Measurements from ENCODE around the gene PIP4K2C.

The PIP4K2C gene

DNA sequence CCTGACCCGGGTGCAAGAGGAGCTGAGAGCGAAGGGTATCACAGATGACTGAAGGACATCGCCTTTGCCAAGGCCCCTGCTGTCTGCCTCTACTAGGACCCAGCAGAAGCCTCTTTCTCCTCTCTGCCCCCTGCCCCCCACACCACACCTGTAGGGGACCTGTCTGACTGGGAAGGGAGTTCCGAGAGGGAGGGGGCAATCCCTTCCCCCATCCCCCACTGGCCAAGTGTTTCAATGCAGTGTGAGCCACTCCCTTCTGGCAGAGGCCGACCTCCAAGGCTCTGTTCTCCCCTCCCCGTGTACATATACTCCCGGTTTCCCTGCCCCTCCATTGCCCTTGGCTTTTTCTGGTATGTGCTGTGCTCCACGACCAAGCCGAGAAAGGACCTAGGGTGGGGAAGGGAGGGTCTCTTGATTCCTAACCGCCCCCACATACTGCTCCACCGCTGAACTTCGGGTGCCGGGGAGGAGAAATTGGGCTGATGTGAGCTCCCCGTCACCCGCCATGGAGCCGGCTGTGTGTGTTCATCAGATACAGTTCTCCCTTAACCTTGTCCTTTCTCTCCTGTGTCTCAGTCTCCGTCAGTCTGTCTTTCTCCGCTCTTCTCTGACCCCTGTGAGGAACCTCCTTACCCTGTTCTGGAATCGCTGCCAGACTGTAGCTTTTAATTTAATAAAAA, 18.2 kb downstream of the PIP4K2C start:
- Histone ChIP-seq H3K27me3 (replicated peaks; ENCODE audit: control insufficient read depth, insufficient read depth, low read length, poor library complexity, severe bottlenecking) (peaks cover 8% of the 10 kb centered on the region), H3K27ac (ENCODE audit: insufficient read depth, low read length, poor library complexity, severe bottlenecking) (no peak overlapping the region), H3K4me3 (ENCODE audit: insufficient read depth, low read depth, low read length, poor library complexity, severe bottlenecking) (no peak overlapping the region), H3K9me3 (ENCODE audit: control insufficient read depth, low read length) (no peaks in the 10 kb centered on the region), H3K4me1 (ENCODE audit: control insufficient read depth, insufficient read depth, low read length, poor library complexity, severe bottlenecking) (peaks cover 25% of the 10 kb centered on the region), H3K36me3 (ENCODE audit: control insufficient read depth, insufficient read depth, low read length) (no peaks in the 10 kb centered on the region)
- no peak for DNase-seq

DNA sequence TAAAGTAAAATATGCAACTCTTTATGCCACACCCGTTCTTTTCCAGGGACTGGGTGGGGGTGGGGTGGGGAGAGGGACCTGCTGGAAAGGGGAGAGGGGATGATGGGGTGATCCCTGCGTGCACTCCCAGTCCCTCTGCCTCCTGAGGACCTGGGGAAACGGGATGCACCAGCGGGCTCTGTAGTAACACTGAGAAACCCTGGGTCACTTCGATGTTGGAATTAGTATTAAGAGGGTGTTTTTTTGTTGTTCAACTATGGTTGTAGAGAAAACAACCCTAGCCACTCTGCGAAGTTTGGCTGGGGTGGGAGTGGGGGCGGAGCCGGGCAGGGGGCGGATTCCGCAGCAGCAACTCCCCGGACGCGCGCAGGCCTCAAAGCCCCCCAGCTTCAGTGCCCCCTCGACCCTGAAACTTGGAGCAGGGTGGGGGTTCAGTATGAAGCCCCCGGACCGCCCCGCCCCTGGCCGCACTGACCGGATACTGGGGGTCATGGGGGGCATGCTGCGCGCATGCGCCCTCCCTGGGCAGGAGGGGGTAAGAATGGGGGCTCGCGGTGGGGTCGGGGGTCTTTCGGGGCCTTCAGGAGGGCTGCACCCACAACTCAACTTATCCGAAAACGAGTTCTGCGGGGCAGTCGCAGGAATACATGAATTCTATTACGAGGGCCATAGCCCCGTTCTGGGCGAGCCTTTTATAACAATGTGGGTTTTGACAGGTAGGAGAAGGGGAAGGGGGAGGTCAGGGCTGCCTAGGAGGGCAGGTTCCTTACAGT, 19.0 kb downstream of the PIP4K2C start:
- peaks cover 8% of the 10 kb centered on the region for H3K27me3 ChIP-seq (replicated peaks; ENCODE audit: control insufficient read depth, insufficient read depth, low read length, poor library complexity, severe bottlenecking)
- no peaks in the 10 kb centered on the region for H3K36me3 ChIP-seq (ENCODE audit: control insufficient read depth, insufficient read depth, low read length)
- H3K4me3 ChIP-seq (ENCODE audit: insufficient read depth, low read depth, low read length, poor library complexity, severe bottlenecking): no peak overlapping the region
- no peak overlapping the region for H3K27ac ChIP-seq (ENCODE audit: insufficient read depth, low read length, poor library complexity, severe bottlenecking)
- peaks cover 23% of the 10 kb centered on the region for H3K4me1 ChIP-seq (ENCODE audit: control insufficient read depth, insufficient read depth, low read length, poor library complexity, severe bottlenecking)
- no peaks in the 10 kb centered on the region for H3K9me3 ChIP-seq (ENCODE audit: control insufficient read depth, low read length)
- DNase-seq: no peak

DNA sequence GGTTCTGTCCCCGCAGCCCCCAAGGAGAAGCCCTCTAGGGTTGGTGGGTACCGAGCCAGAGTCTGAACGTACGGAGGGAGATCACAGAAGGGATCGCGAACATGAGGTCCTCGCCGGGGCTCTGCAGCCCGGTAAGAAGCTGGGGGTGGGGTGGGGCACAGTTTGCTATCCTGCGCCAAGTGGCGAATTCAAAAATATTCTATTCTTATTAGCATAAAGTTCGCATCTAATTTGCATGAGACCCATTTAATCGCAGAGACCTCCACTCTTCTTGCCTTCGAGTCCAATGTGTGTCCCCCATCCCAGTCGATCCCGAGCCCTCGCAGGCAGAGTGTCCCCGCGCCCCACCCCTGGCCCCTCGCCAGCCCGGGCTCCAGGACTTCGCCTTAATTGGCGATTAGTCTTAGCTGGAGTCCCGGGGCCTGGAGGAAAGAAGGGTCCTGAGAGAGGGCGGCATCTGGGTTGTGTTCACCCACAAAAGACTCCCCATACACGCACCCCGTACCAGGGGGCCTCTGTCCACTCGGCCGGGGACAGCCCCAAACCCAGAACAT, 19.6 kb downstream of the PIP4K2C start:
- Histone ChIP-seq H3K27me3 (replicated peaks; ENCODE audit: control insufficient read depth, insufficient read depth, low read length, poor library complexity, severe bottlenecking) (peaks cover 8% of the 10 kb centered on the region), H3K36me3 (ENCODE audit: control insufficient read depth, insufficient read depth, low read length) (no peaks in the 10 kb centered on the region), H3K27ac (ENCODE audit: insufficient read depth, low read length, poor library complexity, severe bottlenecking) (no peak overlapping the region), H3K4me3 (ENCODE audit: insufficient read depth, low read depth, low read length, poor library complexity, severe bottlenecking) (peak overlapping the region; percentile 59), H3K9me3 (ENCODE audit: control insufficient read depth, low read length) (no peaks in the 10 kb centered on the region), H3K4me1 (ENCODE audit: control insufficient read depth, insufficient read depth, low read length, poor library complexity, severe bottlenecking) (peaks cover 20% of the 10 kb centered on the region)
- DNase-seq: no peak

DNA sequence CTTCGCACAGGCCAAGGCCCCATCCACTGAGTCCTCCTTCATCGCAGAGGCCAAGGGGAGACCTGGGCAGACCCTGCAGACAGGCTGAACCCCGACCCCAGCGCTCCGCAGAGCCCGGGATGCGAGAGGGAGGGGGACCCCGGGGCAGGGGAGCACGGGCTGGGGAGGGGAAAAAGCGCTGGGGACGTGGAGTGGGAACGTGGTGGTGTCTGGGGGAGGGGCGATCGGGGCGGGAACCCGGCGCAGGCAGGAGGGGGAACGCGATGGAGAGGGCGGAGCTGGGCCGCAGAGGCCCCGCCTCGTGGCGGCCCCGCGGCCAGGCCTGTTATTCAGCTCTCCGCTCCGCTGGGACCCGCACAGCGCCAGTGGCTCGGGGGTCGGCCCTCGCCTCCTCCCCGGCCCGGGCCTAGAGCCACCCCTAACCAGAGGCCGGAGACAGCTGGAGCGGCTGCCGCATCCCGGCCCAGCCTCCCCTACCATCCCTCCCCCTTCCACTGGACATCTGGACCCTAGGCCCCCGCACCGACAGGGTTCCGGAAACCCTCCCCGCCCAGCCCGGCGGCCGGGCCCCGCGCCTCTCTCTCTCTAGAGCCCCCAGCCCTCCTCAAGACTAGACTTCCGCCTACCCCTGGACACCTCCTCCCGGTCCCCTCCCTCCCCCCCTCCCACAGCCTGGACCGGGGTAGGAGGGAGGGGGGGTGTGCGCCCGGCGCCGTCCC, 20.3 kb downstream of the PIP4K2C start, which contains the start of gene ARHGEF25:
Gene ARHGEF25 (plus strand): TSS at position 328 of the 719 bp plus-strand sequence. CDS start 460 bp downstream, outside the sequence.
- Histone ChIP-seq H3K36me3 (ENCODE audit: control insufficient read depth, insufficient read depth, low read length) (no peaks in the 10 kb centered on the region), H3K27ac (ENCODE audit: insufficient read depth, low read length, poor library complexity, severe bottlenecking) (no peak within 1 kb of the TSS), H3K9me3 (ENCODE audit: control insufficient read depth, low read length) (no peaks in the 10 kb centered on the region), H3K4me1 (ENCODE audit: control insufficient read depth, insufficient read depth, low read length, poor library complexity, severe bottlenecking) (peaks cover 20% of the 10 kb centered on the region), H3K27me3 (replicated peaks; ENCODE audit: control insufficient read depth, insufficient read depth, low read length, poor library complexity, severe bottlenecking) (peaks cover 8% of the 10 kb centered on the region), H3K4me3 (ENCODE audit: insufficient read depth, low read depth, low read length, poor library complexity, severe bottlenecking) (peak within 1 kb of the TSS; percentile 59)
- DNase-seq: no peak

DNA sequence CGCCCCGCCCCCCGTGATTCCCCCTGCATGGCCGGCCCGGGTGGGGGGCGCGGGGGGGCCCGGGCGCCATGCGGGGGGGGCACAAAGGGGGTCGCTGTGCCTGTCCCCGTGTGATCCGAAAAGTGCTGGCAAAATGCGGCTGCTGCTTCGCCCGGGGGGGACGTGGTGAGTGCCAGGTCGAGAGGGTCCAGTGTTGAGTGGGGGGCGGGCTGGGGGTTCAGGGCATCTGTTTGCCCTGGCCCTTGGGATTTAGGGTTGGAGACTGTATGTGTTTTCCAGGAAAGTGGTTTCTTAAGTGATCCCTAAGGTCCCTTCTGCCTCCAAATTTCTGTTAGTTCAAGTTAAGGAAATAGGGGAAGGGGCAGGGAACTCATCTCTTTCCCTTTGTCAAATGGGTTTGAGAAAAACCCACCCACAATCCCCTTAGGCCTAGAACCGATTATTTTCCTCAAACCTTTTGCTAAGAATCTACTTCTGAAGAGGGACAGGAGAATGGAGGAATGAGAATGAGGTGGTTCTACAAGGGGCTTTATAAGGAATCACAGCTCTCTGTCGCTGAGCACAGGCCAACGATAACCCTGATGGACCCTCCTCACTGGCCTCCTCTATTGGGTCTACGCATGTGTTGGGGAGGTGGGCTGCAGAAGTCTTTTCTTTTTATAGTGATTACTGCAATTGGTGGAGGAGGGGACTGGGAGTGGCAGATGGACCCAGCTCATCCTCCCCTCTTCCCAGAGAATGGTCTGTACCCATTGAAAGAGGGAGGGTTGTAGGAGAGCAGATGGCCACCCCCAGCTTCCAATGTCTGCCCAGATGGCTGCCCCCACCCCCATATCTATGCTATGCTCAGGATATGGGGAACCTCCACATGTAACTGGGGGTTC, 21.1 kb downstream of the PIP4K2C start:
- Histone ChIP-seq H3K27me3 (replicated peaks; ENCODE audit: control insufficient read depth, insufficient read depth, low read length, poor library complexity, severe bottlenecking) (peaks cover 8% of the 10 kb centered on the region), H3K27ac (ENCODE audit: insufficient read depth, low read length, poor library complexity, severe bottlenecking) (no peak overlapping the region), H3K4me1 (ENCODE audit: control insufficient read depth, insufficient read depth, low read length, poor library complexity, severe bottlenecking) (peaks cover 20% of the 10 kb centered on the region), H3K36me3 (ENCODE audit: control insufficient read depth, insufficient read depth, low read length) (no peaks in the 10 kb centered on the region), H3K4me3 (ENCODE audit: insufficient read depth, low read depth, low read length, poor library complexity, severe bottlenecking) (peak overlapping the region; percentile 59), H3K9me3 (ENCODE audit: control insufficient read depth, low read length) (no peaks in the 10 kb centered on the region)
- DNase-seq: no peak

DNA sequence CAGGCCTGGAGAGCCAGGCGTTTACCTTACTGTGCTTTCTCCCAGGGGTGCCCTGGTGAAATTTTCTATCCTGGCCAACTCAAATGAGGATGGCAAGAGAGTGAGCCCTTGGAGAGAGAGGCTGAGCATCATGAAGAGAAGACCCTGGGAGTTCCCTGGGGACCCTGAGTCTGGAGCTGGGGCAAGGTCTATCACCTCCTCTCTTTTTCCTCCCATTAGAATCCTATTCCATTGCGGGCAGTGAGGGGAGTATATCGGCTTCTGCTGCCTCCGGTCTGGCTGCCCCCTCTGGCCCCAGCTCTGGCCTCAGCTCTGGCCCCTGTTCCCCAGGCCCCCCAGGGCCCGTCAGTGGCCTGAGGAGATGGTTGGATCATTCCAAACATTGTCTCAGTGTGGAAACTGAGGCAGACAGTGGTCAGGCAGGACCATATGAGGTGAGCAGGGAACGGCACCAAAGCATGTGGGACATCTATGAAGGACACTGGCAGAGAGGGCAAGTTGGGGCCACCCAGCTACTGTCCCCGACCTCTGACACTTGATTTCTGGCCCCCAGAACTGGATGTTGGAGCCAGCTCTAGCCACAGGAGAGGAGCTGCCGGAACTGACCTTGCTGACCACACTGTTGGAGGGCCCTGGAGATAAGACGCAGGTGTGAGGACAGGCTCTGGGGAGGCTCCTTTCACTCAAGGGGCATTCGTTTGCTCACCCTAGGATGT, 21.9 kb downstream of the PIP4K2C start:
- H3K9me3 ChIP-seq (ENCODE audit: control insufficient read depth, low read length): no peaks in the 10 kb centered on the region
- peaks cover 20% of the 10 kb centered on the region for H3K4me1 ChIP-seq (ENCODE audit: control insufficient read depth, insufficient read depth, low read length, poor library complexity, severe bottlenecking)
- no peak overlapping the region for H3K27ac ChIP-seq (ENCODE audit: insufficient read depth, low read length, poor library complexity, severe bottlenecking)
- no peak for DNase-seq
- no peaks in the 10 kb centered on the region for H3K36me3 ChIP-seq (ENCODE audit: control insufficient read depth, insufficient read depth, low read length)
- H3K27me3 ChIP-seq (replicated peaks; ENCODE audit: control insufficient read depth, insufficient read depth, low read length, poor library complexity, severe bottlenecking): peaks cover 14% of the 10 kb centered on the region
- H3K4me3 ChIP-seq (ENCODE audit: insufficient read depth, low read depth, low read length, poor library complexity, severe bottlenecking): no peak overlapping the region

DNA sequence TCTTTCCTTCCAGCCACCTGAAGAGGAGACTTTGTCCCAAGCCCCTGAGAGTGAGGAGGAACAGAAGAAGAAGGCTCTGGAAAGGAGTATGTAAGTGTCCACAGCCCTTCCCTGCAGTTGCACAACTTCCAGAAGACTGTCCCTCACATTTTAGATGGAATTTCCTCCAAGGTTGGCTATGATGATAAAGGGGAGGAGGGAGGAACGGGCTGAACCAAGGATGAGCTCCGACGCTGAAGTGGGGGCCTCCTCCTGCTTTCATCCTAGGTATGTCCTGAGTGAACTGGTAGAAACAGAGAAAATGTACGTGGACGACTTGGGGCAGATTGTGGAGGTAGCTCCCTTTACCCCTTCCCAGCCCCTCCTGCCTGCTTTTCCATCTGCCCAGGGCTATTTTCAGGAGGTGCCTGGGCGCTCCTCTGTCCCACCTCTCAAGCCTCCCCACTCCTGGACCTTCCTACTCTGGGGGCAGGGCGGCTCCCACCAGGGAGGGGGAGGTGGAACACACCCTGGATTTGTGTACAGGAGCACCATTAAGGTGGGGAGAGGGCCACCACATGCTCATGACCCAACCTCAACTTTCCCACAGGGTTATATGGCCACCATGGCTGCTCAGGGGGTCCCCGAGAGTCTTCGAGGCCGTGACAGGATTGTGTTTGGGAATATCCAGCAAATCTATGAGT, 22.6 kb downstream of the PIP4K2C start:
- Histone ChIP-seq H3K36me3 (ENCODE audit: control insufficient read depth, insufficient read depth, low read length) (no peaks in the 10 kb centered on the region), H3K27me3 (replicated peaks; ENCODE audit: control insufficient read depth, insufficient read depth, low read length, poor library complexity, severe bottlenecking) (peaks cover 17% of the 10 kb centered on the region), H3K4me1 (ENCODE audit: control insufficient read depth, insufficient read depth, low read length, poor library complexity, severe bottlenecking) (peaks cover 20% of the 10 kb centered on the region), H3K9me3 (ENCODE audit: control insufficient read depth, low read length) (no peaks in the 10 kb centered on the region), H3K4me3 (ENCODE audit: insufficient read depth, low read depth, low read length, poor library complexity, severe bottlenecking) (no peak overlapping the region), H3K27ac (ENCODE audit: insufficient read depth, low read length, poor library complexity, severe bottlenecking) (no peak overlapping the region)
- no peak for DNase-seq

DNA sequence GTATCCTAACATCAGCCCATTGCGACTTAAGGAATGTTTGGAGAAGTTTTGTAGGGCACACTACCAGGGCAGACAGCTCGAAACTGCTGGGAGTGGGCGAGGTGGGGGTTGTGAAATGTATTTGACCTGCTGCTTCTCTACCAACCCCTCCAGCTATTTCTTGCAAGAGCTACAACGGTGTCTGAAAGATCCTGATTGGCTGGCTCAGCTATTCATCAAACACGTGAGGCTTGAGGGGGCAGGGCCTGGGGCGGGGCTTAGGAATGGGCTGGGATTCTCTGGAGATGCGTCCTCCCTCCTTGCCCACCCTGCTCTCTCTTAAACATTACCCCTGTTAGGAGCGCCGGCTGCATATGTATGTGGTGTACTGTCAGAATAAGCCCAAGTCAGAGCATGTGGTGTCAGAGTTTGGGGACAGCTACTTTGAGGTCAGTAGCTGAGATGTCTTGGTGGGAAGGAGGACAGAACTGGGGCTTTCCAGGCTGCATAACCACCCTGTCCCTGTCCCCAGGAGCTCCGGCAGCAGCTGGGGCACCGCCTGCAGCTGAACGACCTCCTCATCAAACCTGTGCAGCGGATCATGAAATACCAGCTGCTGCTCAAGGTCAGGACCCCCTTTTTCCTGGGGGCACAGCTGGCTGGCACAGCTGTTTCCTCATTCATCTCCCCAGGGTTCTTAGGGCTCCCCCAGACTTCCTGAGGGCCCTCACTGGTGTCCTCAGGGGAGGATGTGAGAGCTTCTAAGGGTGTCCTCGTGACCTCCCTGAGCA, 23.4 kb downstream of the PIP4K2C start:
- no peak for DNase-seq
- Histone ChIP-seq H3K9me3 (ENCODE audit: control insufficient read depth, low read length) (no peaks in the 10 kb centered on the region), H3K4me1 (ENCODE audit: control insufficient read depth, insufficient read depth, low read length, poor library complexity, severe bottlenecking) (peaks cover 21% of the 10 kb centered on the region), H3K27me3 (replicated peaks; ENCODE audit: control insufficient read depth, insufficient read depth, low read length, poor library complexity, severe bottlenecking) (peaks cover 24% of the 10 kb centered on the region), H3K27ac (ENCODE audit: insufficient read depth, low read length, poor library complexity, severe bottlenecking) (no peak overlapping the region), H3K4me3 (ENCODE audit: insufficient read depth, low read depth, low read length, poor library complexity, severe bottlenecking) (no peak overlapping the region), H3K36me3 (ENCODE audit: control insufficient read depth, insufficient read depth, low read length) (no peaks in the 10 kb centered on the region)

All from effector memory CD4-positive, alpha-beta T cell (primary cell).